ENCODE measurements around the gene ATP6AP1.

GRCh38 chrX:154436983-154437752, 8.7 kb downstream of the ATP6AP1 start, which contains the start of gene GDI1:
- TF ChIP-seq CTCF (IDR thresholded peaks at IDR 0.05): no peak
- peak; percentile 34 for TF ChIP-seq POLR2A (IDR thresholded peaks at IDR 0.05)
